DMS53 treated with DMSO at 0.1 percent for 48 hours (cell line): ENCODE data around the gene SUSD4.

Experiments
- DNase-seq: peaks from one replicate; lab custom pipeline; 2025; ENCODE audit not compliant: unreplicated experiment; lab: John Stamatoyannopoulos, UW

SUSD4 gene

DNA sequence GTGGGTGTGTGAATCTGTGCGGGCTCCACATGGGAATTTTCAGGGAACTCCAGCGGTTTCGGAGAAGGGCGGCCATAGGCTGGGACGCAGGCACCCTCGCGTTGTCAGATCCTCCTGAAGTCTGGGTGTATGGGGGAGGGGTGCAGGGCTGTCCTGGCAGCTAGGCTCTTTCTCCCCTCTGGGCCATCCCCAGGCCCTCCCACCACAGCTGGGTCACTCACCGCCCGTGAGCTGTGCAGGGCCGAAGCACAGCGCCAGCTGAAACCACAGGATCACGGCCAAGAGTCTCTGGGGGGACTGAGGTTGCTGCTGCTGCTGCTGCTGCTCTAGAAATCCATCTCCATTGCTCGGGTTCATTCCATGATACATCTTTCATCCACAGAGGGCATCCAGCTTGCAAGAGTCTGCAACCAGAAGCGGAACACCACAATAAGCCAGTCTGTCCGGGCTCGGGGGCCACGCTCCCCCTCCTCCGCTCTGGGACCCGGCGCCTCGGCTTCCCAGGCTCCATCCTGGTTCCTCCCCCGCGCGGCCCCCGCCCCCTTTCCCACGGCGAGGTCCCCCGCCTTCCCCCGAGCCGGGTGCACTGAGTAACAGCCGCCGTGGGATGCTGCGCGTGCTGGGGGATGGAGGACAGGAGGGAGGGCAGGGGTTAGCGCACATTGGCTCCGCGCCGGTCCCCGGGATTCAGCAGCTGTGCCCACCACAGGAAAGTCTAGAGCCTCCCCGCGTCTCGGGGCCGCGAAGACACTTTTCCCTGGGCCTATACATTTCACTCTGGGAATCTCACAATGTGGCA, 720 bp downstream of the SUSD4 start:
- peak; percentile 10 for DNase-seq

DNA sequence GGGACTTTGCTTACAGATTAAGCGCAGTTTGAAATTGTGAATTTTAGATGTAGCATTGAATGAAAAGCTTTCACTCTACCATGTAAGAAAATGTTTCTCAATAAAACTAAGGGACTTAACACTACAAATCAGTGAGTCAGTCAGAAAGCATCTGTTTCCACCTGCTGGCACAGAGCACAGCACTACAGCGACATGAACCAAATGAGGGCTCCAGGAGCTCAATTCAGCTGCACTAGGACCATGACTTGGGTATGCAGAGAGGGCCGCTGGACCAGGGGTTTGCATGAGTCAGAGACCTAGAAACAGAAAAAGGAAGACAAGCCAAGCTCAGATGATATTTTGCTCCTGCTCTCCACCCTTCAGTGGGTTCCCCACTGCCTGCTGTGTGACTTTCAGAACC, 5.2 kb downstream of the SUSD4 start:
- DNase-seq = no peak

DNA sequence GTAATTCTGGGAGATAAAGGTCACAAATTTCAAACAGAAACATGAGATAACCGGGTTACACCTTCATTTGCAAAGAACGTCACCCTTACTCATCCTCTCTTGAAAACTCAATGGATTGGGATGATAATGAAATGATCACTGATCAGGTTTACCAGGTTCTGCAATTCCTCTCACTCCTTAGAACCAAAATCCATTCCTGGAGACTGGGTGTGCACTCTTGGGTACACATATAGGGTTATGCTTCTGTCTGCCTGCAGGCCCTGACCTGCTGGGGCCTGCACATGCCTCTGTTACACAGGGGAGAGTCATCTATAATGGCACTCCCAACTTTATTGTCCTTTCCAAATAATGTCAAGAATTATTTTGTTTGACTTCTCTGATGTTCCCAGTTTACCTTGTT, 8.3 kb downstream of the SUSD4 start:
- DNase-seq = no peak

DNA sequence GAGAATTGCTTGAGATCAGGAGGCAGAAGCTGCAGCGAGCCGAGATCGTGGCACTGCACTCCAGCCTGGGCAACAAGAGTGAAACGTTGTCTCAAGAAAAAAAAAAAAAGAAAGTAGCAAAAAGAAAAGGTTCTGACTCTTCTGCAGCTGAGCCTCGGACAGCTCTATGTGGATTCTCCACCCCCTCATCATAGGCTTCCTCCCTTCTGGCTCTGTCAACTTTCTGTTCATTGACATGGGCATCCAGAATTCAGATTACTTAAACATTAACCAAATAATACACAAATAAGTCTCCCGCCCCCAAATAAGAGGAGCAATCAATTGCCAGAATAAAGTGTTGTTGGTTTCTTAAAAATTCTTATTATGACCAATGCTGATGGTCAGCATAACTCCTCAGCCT, 10.0 kb downstream of the SUSD4 start:
- no peak for DNase-seq

DNA sequence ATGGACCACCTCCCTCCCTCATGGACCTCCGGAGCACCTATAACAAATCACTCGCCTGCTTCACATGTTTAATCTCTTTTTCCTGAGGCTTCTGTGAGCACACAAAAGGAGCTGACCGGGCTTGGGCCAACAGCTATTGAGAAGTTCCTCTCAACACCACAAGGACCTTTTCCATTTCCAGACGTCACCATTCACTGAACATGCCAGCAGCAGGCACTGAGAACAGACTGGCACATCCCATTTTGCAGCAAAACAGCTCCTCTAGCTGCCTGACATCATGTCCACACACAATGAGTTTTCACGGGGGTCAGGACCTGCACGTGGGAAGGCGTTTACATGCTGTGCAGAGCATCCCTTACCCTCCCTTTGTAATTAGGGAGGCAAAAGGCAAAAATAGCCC, 11.0 kb downstream of the SUSD4 start:
- DNase-seq = no peak

DNA sequence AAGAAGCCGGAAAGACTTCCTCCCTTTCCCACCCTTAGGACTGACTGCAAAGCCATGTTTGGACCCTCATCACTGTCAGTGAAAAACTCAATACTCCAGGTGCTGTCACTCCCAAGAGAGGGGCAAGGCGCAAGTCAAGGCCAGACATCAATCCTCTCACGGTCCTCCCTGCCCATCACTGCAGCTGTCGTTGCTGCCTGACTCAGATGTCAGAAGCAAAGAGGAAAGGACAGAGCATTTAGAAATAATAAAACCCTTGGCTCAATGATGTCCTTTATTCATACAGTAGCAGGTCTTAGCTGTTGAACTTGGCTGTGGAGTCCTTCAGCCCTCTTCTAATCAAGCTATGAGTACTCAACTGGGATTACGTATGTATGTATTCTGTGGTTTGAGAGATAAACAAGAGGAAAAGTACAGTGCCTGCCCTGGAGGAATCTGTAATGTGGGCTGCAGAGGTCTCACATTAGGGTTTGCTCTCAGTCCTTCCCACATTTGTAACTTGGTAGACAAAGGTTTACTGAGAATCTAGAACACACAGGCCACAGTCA, 13.5 kb downstream of the SUSD4 start:
- DNase-seq = no peak

DNA sequence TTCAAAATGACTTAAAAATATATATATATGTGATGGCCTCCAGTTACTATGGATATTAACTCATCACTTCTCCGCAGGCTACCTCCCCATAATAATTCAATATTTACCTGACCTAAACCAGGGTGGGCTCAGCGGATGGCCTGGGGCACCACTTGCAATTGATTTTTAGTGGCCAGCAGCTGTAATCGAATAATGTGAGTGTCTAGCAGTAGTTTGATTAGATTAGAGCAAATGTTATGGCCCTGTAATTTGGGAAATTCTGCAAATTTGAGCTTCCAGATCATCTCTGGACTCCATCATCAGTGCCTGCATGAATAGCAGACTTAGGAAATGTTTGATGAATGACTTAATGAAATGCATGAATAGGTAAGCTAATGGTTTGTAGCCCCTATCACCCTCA, 14.7 kb downstream of the SUSD4 start:
- no peak for DNase-seq

DNA sequence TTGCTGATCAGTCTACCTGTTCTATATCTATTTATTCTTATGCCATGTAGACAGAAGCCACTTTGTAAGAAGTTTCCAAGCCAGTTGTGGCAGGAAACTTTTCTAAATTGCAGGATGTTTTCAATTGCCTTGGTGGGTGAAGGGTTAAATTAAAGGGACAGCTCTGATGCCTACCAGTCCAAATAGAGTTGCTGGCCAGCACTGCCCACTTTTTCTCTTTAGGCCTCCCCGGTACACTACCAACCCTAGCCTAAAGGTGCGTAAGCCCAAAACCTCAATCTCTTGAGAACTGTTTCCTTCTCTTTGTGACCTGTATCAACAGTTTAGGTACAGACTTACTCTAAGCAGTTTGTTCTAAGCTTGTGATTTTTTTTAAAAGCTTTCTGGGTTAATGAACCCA, 15.5 kb downstream of the SUSD4 start:
- DNase-seq = no peak

DNA sequence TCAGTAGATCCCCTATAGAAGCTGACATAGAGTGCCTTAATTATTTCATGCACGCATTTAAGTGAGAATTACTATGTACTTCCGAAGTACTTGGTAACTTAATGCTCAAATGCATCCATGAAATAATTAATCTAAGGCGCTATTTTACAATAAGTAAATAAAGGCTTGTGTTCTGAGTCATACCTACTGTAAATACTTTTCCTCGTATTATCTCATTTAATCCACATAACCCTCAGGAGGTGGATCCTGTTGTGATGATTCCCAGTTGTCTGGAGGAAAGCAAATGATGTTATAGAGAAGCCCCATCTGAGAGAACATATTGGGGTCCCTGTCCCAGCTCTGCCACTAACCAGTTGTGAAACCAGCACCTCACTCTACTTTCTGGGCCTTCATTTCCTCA, 16.4 kb downstream of the SUSD4 start:
- DNase-seq = no peak

DNA sequence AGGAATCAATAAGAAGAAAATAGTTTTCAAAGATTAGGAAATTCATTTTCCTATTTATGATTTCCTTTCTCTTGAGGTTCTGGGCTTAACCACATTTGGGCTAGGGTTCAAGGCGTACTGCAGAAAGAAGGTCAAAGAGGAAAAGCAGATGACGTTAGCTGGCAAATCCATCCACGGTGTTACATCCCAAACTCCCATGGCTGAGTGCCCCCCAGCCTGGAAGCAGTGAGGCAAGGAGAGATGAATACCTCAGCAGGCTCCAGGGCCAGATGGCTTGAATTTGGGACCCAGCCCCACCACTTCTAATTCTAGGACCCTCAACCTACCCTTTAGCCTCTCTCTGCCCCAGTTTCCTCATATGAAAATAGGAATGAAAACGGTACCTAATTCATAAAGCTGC, 17.7 kb downstream of the SUSD4 start:
- no peak for DNase-seq

DNA sequence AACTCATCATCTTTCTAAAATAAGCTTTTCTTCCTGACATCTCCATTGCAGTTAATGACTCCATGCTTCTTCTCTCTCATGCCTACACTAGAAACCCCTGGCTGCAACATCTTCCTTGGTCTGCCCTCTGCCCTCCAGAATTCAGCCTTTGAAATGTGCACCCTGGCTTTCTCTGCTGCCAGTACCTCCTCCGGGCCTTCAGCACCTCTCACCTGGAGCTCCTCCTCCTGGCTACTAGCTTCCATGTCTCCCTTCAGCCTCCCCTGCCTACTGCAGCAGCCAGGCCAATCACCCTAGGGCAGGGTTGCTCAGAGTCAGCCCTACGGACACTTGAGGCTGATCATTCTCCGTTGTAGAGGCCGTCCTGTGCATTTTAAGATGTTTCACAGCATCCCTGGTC, 18.3 kb downstream of the SUSD4 start:
- DNase-seq = no peak

DNA sequence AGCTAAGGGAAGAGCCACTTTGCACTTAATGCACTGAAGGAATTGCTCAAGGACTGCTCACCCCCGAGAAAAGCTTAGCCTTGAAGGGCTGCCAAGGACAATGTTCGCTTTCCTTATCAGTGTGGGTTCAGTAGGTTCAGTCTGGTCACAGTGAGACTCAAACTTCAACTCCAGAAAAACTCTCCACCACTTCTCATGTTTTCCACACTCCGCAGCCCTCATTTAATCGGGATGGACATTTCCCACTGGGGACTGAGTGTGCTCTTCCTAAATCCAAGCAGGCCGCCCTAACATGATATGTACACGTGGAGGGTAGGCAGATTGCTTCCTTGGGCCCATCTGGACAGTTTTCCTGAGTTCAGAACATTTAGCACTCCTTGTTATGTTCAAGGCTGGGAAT, 19.5 kb downstream of the SUSD4 start:
- no peak for DNase-seq

DNA sequence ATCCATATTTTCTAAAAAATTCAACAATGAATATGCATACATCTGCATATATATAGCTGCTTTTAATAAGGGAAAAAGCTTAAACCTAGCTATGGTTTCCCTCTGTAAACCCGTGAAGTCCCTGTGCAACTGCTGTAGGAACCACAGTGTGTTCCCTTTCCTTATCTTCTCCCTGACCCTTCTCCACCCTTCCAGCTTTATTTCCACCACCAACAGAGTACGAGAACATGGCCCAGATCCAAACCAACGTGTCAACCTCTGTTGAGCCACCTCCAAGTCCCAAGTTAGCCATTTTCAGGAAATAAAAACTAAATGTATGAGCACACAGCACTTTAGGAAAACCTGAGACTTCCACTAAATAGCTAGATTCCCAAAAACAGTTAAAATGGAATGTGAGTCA, 20.3 kb downstream of the SUSD4 start:
- no peak for DNase-seq

DNA sequence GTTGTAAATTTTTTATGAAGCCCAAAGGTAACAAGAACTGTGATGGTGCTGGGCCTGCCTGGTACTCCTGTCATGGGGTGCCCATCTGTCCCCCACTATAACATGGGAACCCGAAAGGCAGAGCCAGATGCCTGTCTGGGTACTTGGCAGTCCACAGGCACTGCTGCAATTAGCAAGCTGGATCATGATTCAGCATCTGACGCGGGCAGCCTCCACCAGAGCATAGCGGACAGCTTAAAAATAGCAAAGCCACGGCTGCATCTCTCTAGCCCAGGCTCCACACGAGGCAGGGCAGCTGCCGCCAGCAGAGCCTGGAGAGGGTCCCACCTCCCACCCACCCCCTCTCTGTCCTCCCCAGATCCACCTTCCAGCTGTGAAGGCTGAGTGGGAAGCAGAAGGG, 22.9 kb downstream of the SUSD4 start:
- no peak for DNase-seq

DNA sequence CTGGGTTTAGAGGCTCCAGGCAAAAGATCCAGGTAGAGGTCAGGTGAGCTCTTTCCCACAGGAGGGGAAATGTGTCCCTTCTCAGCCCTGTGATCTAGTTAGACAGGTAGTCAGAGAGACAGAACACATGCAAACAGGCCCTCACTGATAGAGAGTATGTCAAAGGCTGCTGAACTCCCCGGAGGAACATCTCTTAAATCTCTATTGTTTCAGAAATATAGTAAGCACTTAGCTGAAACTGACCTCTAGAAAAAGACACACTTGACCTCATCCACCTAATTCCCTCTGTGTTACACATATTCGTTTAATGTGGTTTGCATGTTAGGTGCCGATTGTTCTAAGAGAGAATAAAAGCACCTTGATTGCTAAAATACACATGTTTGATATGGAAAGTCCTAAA, 23.3 kb downstream of the SUSD4 start:
- no peak for DNase-seq

DNA sequence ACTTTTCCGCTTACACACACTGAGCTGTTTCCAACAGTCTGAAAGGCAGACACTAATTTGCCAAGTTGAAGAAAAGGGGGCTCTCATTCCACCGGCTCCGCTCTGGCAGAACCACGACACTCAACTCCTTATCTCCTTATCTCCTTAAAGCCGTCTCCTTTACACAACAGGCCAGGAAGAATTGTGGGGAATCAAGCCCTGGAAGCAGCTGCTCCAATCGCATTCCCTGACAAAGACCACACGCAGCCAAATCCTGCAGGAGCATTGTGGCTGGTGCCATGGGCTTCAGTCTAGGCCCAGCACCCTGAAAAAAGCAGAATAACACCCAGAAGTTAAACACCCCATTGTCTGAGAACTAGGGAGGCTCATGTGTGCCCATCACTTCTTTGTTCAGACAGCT, 24.1 kb downstream of the SUSD4 start:
- DNase-seq = no peak

DNA sequence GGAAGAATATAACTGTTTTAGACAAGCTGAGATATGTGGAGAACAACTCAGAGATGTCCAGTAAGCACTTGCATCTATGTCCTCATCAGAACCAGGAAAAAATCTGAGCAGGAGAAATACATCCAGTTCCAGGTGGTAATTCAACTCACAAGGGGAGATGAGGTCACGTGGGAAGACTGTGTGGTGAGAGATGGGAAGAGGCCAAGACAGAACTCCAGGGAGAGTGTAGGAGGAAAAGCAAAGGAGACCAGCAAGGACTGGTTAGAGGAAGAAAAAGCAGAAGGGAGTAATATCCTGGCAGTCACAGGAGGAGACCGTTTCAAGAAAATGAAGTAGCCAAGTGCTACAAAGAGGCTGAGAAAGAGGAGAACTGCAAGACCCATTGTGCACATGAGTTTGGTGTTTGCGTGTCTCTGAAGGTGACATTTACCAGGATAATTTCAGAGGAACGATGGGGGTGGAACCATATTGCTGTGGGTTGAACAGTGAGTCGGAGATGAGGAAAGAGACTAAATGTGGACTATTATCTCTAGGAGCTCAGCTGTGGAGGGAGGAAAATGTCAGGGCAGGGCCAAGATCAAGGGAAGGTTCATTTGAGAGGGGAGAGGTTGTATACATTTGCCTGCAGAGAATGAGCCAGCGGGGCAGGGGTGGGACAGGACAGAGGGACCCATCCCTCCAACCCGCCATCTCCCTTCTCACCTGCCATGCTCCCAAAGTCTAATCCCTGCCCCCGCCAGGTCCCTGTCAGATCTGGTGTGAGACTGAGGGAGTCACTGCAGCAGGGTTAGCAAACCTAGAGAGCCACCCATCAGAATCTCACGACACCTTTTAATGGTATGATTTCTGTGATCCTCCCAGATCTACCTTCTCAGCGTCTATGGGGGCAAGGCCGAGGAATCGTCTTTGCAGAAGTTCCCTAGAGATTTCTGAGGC, 24.9 kb downstream of the SUSD4 start:
- no peak for DNase-seq

DNA sequence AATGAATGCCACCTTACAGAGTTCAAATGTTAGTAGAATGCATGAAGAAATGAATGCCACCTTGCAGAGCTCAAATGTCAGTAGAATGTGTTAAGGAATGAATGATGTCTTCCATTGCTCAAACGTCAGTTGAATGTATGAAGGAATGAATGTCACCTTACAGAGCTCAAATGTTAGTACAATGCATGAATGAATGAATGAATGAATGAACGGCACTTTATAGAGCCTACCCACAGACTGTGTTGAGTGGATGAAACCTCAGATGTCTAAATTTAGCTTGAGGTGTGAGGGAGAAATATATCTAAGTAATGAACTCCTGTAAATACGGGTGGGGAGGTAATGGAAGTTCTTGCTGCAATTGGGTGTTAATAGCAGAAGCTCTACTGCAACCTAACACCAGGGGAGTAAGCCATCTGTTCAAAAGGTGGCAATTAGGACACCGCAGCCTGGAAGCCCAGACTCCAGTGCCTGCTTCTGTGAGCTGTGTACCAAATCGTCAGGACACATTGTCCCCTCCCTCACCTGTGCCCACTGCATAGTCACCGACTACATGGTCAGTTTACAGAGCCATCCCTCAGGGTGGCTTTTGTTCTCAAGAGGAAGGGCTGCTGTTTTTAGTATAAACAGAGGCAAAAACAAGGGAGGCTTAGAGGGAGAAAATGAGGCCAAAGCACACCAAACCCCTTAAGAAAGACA, 26.7 kb downstream of the SUSD4 start:
- DNase-seq = no peak

DNA sequence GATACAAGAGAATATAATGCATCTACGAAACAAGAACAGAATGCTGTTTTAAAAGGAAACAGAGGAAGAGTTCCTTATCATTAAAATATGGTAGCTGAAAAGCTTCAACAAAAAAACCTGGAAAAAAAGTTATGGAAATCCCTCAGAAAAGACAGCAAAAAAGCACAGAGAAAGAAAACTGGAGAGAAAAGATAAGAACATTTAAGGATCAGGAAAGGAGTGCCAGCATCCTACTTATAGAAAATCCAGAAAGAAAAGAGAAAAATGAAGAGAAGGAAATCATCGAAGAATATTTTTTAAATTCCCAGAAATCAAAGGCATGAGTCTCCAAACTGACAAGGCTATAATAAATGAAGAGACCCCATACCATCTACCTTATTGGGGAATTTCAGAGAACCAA, 29.8 kb downstream of the SUSD4 start:
- no peak for DNase-seq

DNA sequence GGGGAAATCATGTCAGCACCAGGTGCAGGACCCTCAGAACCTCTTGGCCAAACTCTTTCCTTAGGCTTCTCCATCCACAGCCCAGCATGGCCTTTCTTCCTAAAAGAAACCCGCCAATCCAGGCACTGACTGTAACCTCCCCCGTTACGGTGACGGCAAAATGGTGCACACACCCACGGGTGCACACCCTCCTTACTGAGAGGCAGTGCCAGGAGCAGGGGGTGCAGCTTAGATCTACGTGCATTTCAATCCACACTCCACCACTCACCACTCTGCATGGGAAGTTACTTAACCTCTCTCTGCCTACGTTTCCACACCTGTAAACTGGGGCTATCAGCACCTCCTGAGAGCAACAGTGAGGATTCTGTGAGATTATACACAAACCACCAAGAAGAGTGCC, 31.0 kb downstream of the SUSD4 start:
- no peak for DNase-seq

DNA sequence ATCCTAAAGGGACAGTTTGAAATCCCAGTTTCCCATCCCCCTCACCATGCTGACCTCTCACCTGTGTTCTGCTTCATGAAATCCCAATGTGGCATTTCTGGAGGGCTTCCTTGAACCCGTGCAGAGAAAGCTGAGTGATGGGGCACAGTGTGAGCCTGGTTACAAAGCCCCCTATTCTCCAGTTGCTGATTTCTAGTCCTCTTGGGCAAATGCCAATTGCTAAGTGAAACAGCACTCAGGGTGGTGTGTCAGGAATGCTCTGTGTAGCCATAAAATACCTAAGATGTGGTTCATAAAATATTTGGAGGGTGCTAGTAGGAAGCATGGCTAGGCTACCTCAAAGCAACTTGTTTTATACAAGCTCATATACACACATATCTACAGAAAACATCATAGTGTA, 32.0 kb downstream of the SUSD4 start:
- DNase-seq = no peak
